ENCODE measurements around the gene TOP2B. TPM values are rescaled to one million over a fixed set of nuclear protein-coding genes. Genes with fewer than 3 reads are reported as not detected.

TOP2B gene
- total and polyA plus RNA-seq, 7 donors, result 39.3 to 84.8 (median 66.2) TPM

- H3K27ac ChIP-seq, result no peak overlapping the region
- peaks cover 4 to 82% of the 10 kb centered on the region in 2 donors for H3K36me3 ChIP-seq (ENCODE audit: insufficient read depth in 1 of 2, low read depth in 1 of 2)
- H3K4me1 ChIP-seq, result no peaks in the 10 kb centered on the region
- H3K4me3 ChIP-seq, result no peak overlapping the region
- intact Hi-C loops (cut with DNase I), result loop anchor here in 1 of 2 donors (10.0 kb wide), 1 partner anchor 90 kb away; no protein-coding TSS in a partner anchor
- no peaks in the 10 kb centered on the region for H3K9me3 ChIP-seq
- TF ChIP-seq CTCF (IDR thresholded peaks at IDR 0.05), result no peak
- DNase-seq, result no peak
- WGBS, 3 donors, result 85 to 88% (median 86%) methylated on average over 3 of the region's 3 CpGs
- H3K27me3 ChIP-seq (ENCODE audit: insufficient read depth in 3 of 3, low read length in 2 of 3), result no peaks in the 10 kb centered on the region
- no peak for ATAC-seq
Observed at GRCh38 chr3:25635038-25635437, 29.7 kb downstream of the TOP2B start.

- Histone ChIP-seq H3K27ac (no peak overlapping the region), H3K4me1 (no peaks in the 10 kb centered on the region), H3K27me3 (ENCODE audit: insufficient read depth in 3 of 3, low read length in 2 of 3) (no peaks in the 10 kb centered on the region), H3K4me3 (no peak overlapping the region), H3K36me3 (ENCODE audit: insufficient read depth in 1 of 2, low read depth in 1 of 2) (peaks cover 4 to 87% of the 10 kb centered on the region in 2 donors), H3K9me3 (no peaks in the 10 kb centered on the region)
- intact Hi-C loops (cut with DNase I), result loop anchor here in 1 of 2 donors (10.0 kb wide), 1 partner anchor 91 kb away; no protein-coding TSS in a partner anchor
- DNase-seq (no peak), ATAC-seq (no peak)
- no peak for TF ChIP-seq CTCF (IDR thresholded peaks at IDR 0.05)
- WGBS, 3 donors, result 94 to 96% (median 94%) methylated on average over 3 of the region's 3 CpGs
Observed at GRCh38 chr3:25633919-25634318, 30.8 kb downstream of the TOP2B start.

GRCh38 chr3:25631989-25632388 lies 32.7 kb downstream of the TOP2B start:
- Histone ChIP-seq H3K9me3 (no peaks in the 10 kb centered on the region), H3K27me3 (ENCODE audit: insufficient read depth in 3 of 3, low read length in 2 of 3) (no peaks in the 10 kb centered on the region), H3K36me3 (ENCODE audit: insufficient read depth in 1 of 2, low read depth in 1 of 2) (peaks cover 4 to 100% of the 10 kb centered on the region in 2 donors), H3K4me3 (no peak overlapping the region), H3K27ac (no peak overlapping the region), H3K4me1 (no peaks in the 10 kb centered on the region)
- DNase-seq (no peak), ATAC-seq (no peak)
- no peak for TF ChIP-seq CTCF (IDR thresholded peaks at IDR 0.05)
- intact Hi-C loops (cut with DNase I), result loop anchor here in 1 of 2 donors (10.0 kb wide), 1 partner anchor 93 kb away; no protein-coding TSS in a partner anchor
- WGBS, 3 donors, result 95 to 98% (median 95%) methylated on average over 1 of the region's 1 CpG

- intact Hi-C loops (cut with DNase I), result no loop called here
- H3K27me3 ChIP-seq (ENCODE audit: insufficient read depth in 3 of 3, low read length in 2 of 3), result no peaks in the 10 kb centered on the region
- H3K4me3 ChIP-seq, result no peak overlapping the region
- no peaks in the 10 kb centered on the region for H3K4me1 ChIP-seq
- DNase-seq (no peak), ATAC-seq (no peak)
- no peak overlapping the region for H3K27ac ChIP-seq
- no peak for TF ChIP-seq CTCF (IDR thresholded peaks at IDR 0.05)
- WGBS, 3 donors, result 98 to 100% (median 98%) methylated on average over 2 of the region's 2 CpGs
- no peaks in the 10 kb centered on the region for H3K9me3 ChIP-seq
- peaks cover 3 to 98% of the 10 kb centered on the region in 2 donors for H3K36me3 ChIP-seq (ENCODE audit: insufficient read depth in 1 of 2, low read depth in 1 of 2)
Observed at GRCh38 chr3:25621087-25621486, 43.6 kb downstream of the TOP2B start.

- Histone ChIP-seq H3K4me1 (no peaks in the 10 kb centered on the region), H3K27me3 (ENCODE audit: insufficient read depth in 3 of 3, low read length in 2 of 3) (no peaks in the 10 kb centered on the region), H3K4me3 (no peak overlapping the region), H3K27ac (no peak overlapping the region), H3K9me3 (no peaks in the 10 kb centered on the region), H3K36me3 (ENCODE audit: insufficient read depth in 1 of 2, low read depth in 1 of 2) (peaks cover 3 to 97% of the 10 kb centered on the region in 2 donors)
- 95 to 96% (median 96%) methylated on average over 5 of the region's 5 CpGs for WGBS, 3 donors
- no peak for TF ChIP-seq CTCF (IDR thresholded peaks at IDR 0.05)
- no peak for DNase-seq
- intact Hi-C loops (cut with DNase I), result no loop called here
- ATAC-seq, result no peak
Observed at GRCh38 chr3:25620493-25620892, 44.2 kb downstream of the TOP2B start.

All from psoas muscle (tissue), 8 donors.